Adipocyte (in vitro differentiated cells): Measurements from ENCODE around the gene SURF2.
A peak's percentile ranks its signal among the peaks of the same experiment; 100 is the strongest.

Experiments
- DNase-seq: peaks from one replicate; pipeline ENCODE4 v3.0.0-alpha.2; 2015; ENCODE audit warnings: low read depth
- H3K27me3 ChIP-seq: replicated peaks from 2 replicates; pipeline ENCODE4 v1.7.0; 2013; ENCODE audit warnings: mild to moderate bottlenecking, low read length, moderate library complexity; ENCODE audit not compliant: control insufficient read depth, insufficient read depth
- H3K36me3 ChIP-seq: 2 replicates; pipeline ENCODE4 v1.7.0; 2013; ENCODE audit warnings: low read length, mild to moderate bottlenecking, moderate library complexity; ENCODE audit not compliant: control insufficient read depth, insufficient read depth, severe bottlenecking
- H3K4me1 ChIP-seq: 2 replicates; pipeline ENCODE4 v1.7.0; 2013; ENCODE audit warnings: mild to moderate bottlenecking, low read length, moderate library complexity; ENCODE audit not compliant: control insufficient read depth, insufficient read depth
- H3K4me3 ChIP-seq: 2 replicates; pipeline ENCODE4 v1.7.0; 2013; ENCODE audit warnings: mild to moderate bottlenecking, low read length, moderate library complexity
- H3K9ac ChIP-seq: 2 replicates; pipeline ENCODE4 v1.7.0; 2013; ENCODE audit warnings: mild to moderate bottlenecking, low read length, moderate library complexity
- H3K9me3 ChIP-seq: 2 replicates; pipeline ENCODE4 v1.7.0; 2013; ENCODE audit warnings: mild to moderate bottlenecking, low read length, moderate library complexity; ENCODE audit not compliant: control insufficient read depth

Gene SURF2

GRCh38 chr9:133347985-133348717, 8.2 kb upstream of the SURF2 start, which contains the start of the genes MED22 and RPL7A:
TSS of gene MED22 (minus strand) at chr9:133348131. CDS start at chr9:133346662, 1,469 bp downstream.
TSS of gene RPL7A (plus strand) at chr9:133348218. CDS start at chr9:133348244, 26 bp downstream.
- peak; percentile 98 for DNase-seq
- Histone ChIP-seq H3K4me1 (peaks cover 34% of the 10 kb centered on the region), H3K27me3 (no peaks in the 10 kb centered on the region), H3K4me3 (peak within 1 kb of the TSS; percentile 98), H3K9me3 (no peaks in the 10 kb centered on the region), H3K9ac (peak within 1 kb of the TSS; percentile 99), H3K36me3 (peaks cover 59% of the 10 kb centered on the region)

GRCh38 chr9:133348718-133349573, 7.4 kb upstream of the SURF2 start:
- Histone ChIP-seq H3K4me1 (peaks cover 37% of the 10 kb centered on the region), H3K36me3 (peaks cover 57% of the 10 kb centered on the region), H3K4me3 (peak overlapping the region; percentile 98), H3K27me3 (no peaks in the 10 kb centered on the region), H3K9ac (peak overlapping the region; percentile 99), H3K9me3 (no peaks in the 10 kb centered on the region)
- DNase-seq: peak; percentile 20

DNA sequence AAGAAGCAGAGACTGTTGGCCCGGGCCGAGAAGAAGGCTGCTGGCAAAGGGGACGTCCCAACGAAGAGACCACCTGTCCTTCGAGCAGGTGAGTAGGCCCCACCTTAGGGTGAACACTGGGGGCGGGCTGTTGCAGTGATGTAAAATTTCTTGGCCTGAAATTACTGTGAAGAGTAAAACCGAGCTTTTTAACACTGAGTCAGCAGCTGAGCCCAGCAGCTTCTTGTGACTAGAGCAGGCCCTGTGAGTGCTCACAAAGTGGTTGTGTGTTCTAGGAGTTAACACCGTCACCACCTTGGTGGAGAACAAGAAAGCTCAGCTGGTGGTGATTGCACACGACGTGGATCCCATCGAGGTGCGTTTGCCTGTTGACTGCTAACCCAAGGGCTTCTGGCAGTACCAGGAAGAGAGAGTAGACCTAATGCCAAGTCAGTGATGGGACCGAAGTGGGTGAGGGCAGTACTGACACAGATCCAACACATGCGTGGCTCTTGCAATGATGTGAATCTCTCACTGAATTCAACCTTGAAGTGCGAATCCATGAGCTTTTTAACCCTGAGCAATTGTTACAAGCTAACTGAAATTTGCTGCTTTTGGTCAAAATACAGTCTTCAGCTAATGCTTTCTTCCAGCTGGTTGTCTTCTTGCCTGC, 6.3 kb upstream of the SURF2 start:
- peak overlapping the region; percentile 98 for H3K4me3 ChIP-seq
- peaks cover 45% of the 10 kb centered on the region for H3K4me1 ChIP-seq
- H3K9ac ChIP-seq: peak overlapping the region; percentile 99
- H3K27me3 ChIP-seq: no peaks in the 10 kb centered on the region
- no peaks in the 10 kb centered on the region for H3K9me3 ChIP-seq
- H3K36me3 ChIP-seq: peaks cover 52% of the 10 kb centered on the region
- no peak for DNase-seq

- H3K27me3 ChIP-seq: no peaks in the 10 kb centered on the region
- H3K9me3 ChIP-seq: no peaks in the 10 kb centered on the region
- no peak overlapping the region for H3K4me3 ChIP-seq
- H3K36me3 ChIP-seq: peaks cover 52% of the 10 kb centered on the region
- no peak overlapping the region for H3K9ac ChIP-seq
- peaks cover 46% of the 10 kb centered on the region for H3K4me1 ChIP-seq
- DNase-seq: peak; percentile 48
Observed at GRCh38 chr9:133351526-133351907, 4.8 kb upstream of the SURF2 start.

DNA sequence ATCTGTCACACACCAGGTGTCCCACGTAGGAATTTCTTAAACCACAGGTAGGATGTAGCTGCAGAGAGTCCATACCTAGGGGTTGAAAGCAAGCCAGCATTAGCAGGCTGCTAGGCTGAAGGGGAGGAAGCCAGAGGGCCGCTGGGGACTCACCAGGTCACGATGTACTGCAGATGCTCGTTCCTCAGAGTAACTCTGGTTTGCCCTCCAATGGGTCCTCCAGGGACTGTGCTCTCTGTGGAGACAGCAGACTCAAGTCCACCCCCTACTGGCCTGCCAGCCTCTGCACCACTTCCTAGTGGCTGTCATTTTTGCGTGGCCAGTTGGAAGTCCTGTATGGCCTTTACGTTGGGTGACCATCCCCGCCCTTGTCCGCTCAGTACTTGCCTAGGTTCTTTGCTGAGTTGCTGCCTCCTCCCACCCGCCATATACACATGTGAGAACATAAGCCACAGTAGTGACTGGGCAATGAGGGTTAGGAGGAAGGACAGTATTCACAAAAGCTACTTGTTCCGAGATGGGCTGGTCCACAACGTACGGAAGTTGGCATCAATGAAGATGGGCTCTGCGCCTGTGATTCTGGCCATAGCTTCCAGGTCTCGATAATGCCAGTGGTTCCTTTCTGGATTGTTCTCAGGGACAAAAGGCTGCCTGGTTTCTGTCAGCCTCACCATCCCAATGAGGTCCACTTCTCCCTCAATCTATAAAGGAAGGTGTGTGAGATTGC, 4.3 kb upstream of the SURF2 start:
- no peak overlapping the region for H3K9ac ChIP-seq
- H3K9me3 ChIP-seq: no peaks in the 10 kb centered on the region
- H3K4me3 ChIP-seq: no peak overlapping the region
- peaks cover 52% of the 10 kb centered on the region for H3K36me3 ChIP-seq
- H3K4me1 ChIP-seq: peaks cover 42% of the 10 kb centered on the region
- H3K27me3 ChIP-seq: no peaks in the 10 kb centered on the region
- peak; percentile 59 for DNase-seq

DNA sequence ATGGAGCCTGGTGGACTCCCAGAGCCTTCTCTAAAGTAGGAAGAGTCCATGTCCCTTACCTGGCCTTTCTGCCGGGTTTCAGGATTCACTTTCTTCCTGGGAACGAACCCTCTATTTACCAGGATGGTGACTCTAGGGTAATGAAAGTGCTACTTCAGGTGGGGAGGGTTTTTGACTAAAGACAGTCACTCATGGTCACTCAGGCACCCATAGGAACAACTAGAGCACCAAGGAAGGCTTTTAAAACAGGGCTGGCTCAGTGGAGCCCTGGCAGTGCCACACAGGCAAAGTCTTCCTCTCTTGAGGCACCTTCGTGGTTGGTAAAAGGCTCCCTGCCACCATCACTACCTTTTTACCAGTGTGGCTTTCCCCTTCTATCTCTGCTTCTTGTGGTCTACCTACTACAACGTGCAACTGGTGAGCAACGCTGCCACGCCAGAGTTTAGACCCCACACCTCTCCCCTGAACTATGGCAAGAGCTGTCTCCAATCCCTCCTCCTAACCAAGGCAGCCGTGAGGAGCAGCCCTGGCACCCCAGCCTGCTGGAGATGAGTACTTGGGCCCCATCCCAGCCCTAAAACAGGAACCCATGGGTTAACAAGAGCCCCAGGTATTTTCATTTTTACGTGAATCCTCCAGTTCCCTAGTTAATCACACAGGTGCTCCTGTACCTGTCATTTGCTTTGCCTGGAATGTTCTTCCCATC, 3.6 kb upstream of the SURF2 start:
- Histone ChIP-seq H3K27me3 (no peaks in the 10 kb centered on the region), H3K4me3 (no peak overlapping the region), H3K9ac (peak overlapping the region; percentile 38), H3K4me1 (peaks cover 49% of the 10 kb centered on the region), H3K36me3 (peaks cover 52% of the 10 kb centered on the region), H3K9me3 (no peaks in the 10 kb centered on the region)
- DNase-seq: no peak

DNA sequence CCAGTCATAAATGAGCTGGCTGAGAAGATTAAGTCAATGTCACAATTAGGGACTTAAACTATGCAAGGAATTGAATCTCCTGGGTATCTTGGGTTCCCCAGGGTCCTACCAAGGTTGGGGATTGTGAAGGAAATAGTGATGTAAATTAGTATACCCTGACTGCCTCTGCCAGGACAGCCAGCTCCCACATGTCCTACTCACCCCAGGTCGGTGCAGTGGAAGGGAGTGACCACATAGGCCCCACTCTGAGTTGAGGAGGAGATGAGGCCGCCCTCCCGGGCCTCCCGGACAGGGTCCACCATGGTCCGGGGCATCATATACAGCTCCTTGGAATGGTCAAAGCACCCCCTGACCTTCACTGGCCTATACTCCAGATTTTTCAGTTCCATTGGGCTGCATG, 2.8 kb upstream of the SURF2 start:
- Histone ChIP-seq H3K9me3 (no peaks in the 10 kb centered on the region), H3K9ac (peak overlapping the region; percentile 38), H3K4me1 (peaks cover 49% of the 10 kb centered on the region), H3K4me3 (no peak overlapping the region), H3K27me3 (no peaks in the 10 kb centered on the region), H3K36me3 (peaks cover 52% of the 10 kb centered on the region)
- DNase-seq: no peak

DNA sequence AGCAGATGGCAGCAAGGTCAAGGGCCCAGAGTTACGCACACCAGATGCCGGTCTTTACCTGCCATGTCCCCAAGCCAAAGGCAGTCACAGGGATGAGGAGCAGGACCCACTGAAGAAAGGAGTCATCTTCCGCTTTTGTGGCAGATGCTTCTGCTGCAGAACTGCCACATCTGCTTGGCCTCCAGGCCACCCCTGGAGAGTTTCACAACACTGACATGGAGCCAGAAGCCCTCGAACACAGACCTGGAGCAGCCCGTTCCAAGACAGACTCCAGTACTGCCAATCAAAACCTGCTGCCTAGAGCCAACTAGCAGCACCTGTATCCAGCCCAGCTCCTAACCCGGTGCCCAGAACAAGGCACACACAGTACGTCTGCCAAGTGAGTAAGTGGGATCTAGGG, 1.6 kb upstream of the SURF2 start:
- Histone ChIP-seq H3K36me3 (peaks cover 47% of the 10 kb centered on the region), H3K4me3 (no peak overlapping the region), H3K27me3 (no peaks in the 10 kb centered on the region), H3K9me3 (no peaks in the 10 kb centered on the region), H3K9ac (peak overlapping the region; percentile 91), H3K4me1 (peaks cover 49% of the 10 kb centered on the region)
- DNase-seq: no peak

- peak; percentile 33 for DNase-seq
- H3K9me3 ChIP-seq: no peaks in the 10 kb centered on the region
- no peaks in the 10 kb centered on the region for H3K27me3 ChIP-seq
- H3K4me1 ChIP-seq: peaks cover 44% of the 10 kb centered on the region
- H3K36me3 ChIP-seq: peaks cover 47% of the 10 kb centered on the region
- H3K9ac ChIP-seq: peak overlapping the region; percentile 91
- peak overlapping the region; percentile 95 for H3K4me3 ChIP-seq
Observed at GRCh38 chr9:133355881-133356357, 431 bp upstream of the SURF2 start.

DNA sequence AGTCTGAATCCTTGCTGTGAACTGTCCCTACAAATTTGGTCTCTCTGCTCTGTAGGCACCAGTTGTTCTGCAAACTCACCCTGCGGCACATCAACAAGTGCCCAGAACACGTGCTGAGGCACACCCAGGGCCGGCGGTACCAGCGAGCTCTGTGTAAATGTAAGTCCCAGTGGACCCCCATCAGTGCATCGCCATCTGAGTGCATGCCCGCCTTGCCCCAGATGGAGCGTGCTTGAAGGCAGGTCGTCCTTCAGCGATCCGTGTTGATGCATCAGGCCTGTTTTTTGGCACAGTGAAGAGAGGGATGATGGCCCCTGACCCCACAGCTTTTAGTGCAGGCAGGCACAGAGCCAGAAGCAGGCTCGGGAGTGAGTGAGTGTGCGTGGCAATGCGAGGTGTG, 1.3 kb downstream of the SURF2 start:
- peak overlapping the region; percentile 83 for H3K9ac ChIP-seq
- no peak for DNase-seq
- H3K9me3 ChIP-seq: no peaks in the 10 kb centered on the region
- H3K4me3 ChIP-seq: peak overlapping the region; percentile 82
- H3K27me3 ChIP-seq: no peaks in the 10 kb centered on the region
- H3K36me3 ChIP-seq: peaks cover 47% of the 10 kb centered on the region
- peaks cover 39% of the 10 kb centered on the region for H3K4me1 ChIP-seq
